MM.1S (cell line): ENCODE measurements around the gene CYP4A22.

ENCODE experiments used
- DNase-seq: peaks from one replicate; pipeline ENCODE4 v3.0.0-alpha.2; 2015
- H2AFZ ChIP-seq: fragments of 300-600 bp; sonication (generic); 2 replicates; pipeline ENCODE4 v1.6.0; 2016; ENCODE audit warnings: antibody characterized with exemption, low read length
- H3F3A ChIP-seq: fragments of 300-600 bp; sonication (generic); 2 replicates; pipeline ENCODE4 v1.6.1; 2016; ENCODE audit warnings: mild to moderate bottlenecking, antibody characterized with exemption, low read length, moderate library complexity, mixed read lengths; ENCODE audit not compliant: insufficient read depth
- H3K27ac ChIP-seq: fragments of 300-600 bp; sonication (generic); 2 replicates; pipeline ENCODE4 v1.5.1; 2016; ENCODE audit warnings: mild to moderate bottlenecking, low read length
- H3K27me3 ChIP-seq: fragments of 300-600 bp; sonication (generic); replicated peaks from 2 replicates; pipeline ENCODE4 v1.6.0; 2016; ENCODE audit warnings: low read length; ENCODE audit not compliant: insufficient read depth
- H3K36me3 ChIP-seq: fragments of 300-600 bp; sonication (generic); replicated peaks from 2 replicates; pipeline ENCODE4 v1.6.1; 2016; ENCODE audit warnings: mild to moderate bottlenecking, low read length, mixed read lengths; ENCODE audit not compliant: insufficient read depth
- H3K4me1 ChIP-seq: fragments of 300-600 bp; sonication (generic); 2 replicates; pipeline ENCODE4 v1.6.1; 2016; ENCODE audit warnings: low read length, mixed read lengths
- H3K4me2 ChIP-seq: fragments of 300-600 bp; sonication (generic); 2 replicates; pipeline ENCODE4 v1.6.0; 2016; ENCODE audit warnings: low read depth, low read length
- H3K4me3 ChIP-seq: fragments of 300-600 bp; sonication (generic); 2 replicates; pipeline ENCODE4 v1.5.1; 2016; ENCODE audit warnings: low read length, mixed read lengths
- H3K79me2 ChIP-seq: fragments of 300-600 bp; sonication (generic); 2 replicates; pipeline ENCODE4 v1.6.1; 2016; ENCODE audit warnings: mixed run types, low read length, mixed read lengths
- H3K9ac ChIP-seq: fragments of 300-600 bp; sonication (generic); 2 replicates; pipeline ENCODE4 v1.6.1; 2016; ENCODE audit warnings: low read length, mixed read lengths
- H3K9me2 ChIP-seq: fragments of 300-600 bp; sonication (generic); replicated peaks from 2 replicates; pipeline ENCODE4 v1.6.1; 2016; ENCODE audit warnings: mild to moderate bottlenecking, low read length, mixed read lengths; ENCODE audit not compliant: insufficient read depth
- H3K9me3 ChIP-seq: fragments of 300-600 bp; sonication (generic); replicated peaks from 2 replicates; pipeline ENCODE4 v1.6.1; 2016; ENCODE audit warnings: mild to moderate bottlenecking, low read length, mixed read lengths; ENCODE audit not compliant: insufficient read depth
- H4K20me1 ChIP-seq: fragments of 300-600 bp; sonication (generic); 2 replicates; pipeline ENCODE4 v1.6.1; 2016; ENCODE audit warnings: mild to moderate bottlenecking, low read length, moderate library complexity, mixed read lengths; ENCODE audit not compliant: insufficient read depth
- EZH2 ChIP-seq: fragments of 300-600 bp; sonication (generic); optimal IDR thresholded peaks from 2 replicates; pipeline ENCODE3; 2017; ENCODE audit warnings: low read depth, mild to moderate bottlenecking, antibody characterized with exemption, low read length, mixed read lengths
- EZH2phosphoT487 ChIP-seq: fragments of 300-600 bp; sonication (generic); IDR thresholded peaks from 2 replicates; pipeline ENCODE4 v1.6.1; 2018; ENCODE audit warnings: antibody characterized with exemption, low read length
- TF ChIP-seq, protein P1 (sequence below): fragments of 300-600 bp; sonication (generic); IDR thresholded peaks from 2 replicates; pipeline ENCODE4 v1.5.1; 2016; ENCODE audit warnings: antibody characterized with exemption, low read length, mixed read lengths

The CYP4A22 gene

DNA sequence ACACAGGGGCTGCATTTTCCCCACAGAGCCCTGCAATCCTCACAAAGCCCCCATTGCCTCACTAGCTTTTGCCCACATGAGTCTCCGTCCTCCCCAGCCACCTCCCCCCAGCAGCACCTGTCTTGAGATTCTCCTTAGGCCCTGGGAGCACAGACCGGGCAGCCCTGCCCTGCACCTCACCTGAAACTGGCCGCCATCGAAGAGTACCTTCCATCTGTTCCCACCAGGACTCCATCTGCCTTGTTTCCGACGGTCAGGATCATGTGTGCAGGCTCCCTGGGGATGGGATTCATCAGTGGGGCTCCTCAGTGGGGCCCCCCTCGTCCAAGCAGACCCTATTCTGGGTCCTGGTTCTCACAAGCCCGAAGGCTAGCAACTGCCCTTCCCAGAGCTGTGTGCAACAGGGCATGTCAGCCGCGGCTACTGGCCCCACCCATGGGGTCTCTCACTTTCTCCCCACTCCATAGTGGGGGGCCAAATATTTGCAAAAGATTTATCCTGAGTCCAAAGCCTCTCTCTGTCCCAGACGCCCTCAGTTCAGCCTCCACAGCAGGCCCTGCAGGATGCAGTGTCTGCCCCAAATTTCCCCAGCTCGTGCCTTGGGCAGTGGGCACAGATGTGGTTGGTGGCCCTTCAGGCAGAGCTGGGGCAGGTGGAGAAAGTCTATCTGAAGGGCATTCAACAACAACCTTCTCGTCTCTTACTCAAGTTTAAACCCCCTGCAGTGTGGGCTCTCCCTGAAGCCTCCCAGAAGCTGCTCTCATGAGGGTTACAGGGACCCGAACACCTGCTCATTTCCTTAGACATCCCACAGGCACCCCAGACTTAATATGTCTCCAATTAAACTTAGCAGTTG is 47.8 kb downstream of the CYP4A22 start:
- no peaks in the 10 kb centered on the region for H3F3A ChIP-seq
- no peaks in the 10 kb centered on the region for H4K20me1 ChIP-seq
- H3K4me1 ChIP-seq = no peaks in the 10 kb centered on the region
- H3K36me3 ChIP-seq = no peaks in the 10 kb centered on the region
- no peak overlapping the region for H3K4me2 ChIP-seq
- no peak overlapping the region for H3K27ac ChIP-seq
- H2AFZ ChIP-seq = no peak overlapping the region
- no peak overlapping the region for H3K9ac ChIP-seq
- H3K9me3 ChIP-seq = no peaks in the 10 kb centered on the region
- no peaks in the 10 kb centered on the region for H3K79me2 ChIP-seq
- H3K27me3 ChIP-seq = peaks cover 28% of the 10 kb centered on the region; the same call in 1 of the 2 replicates
- TF ChIP-seq EZH2 (no peak), EZH2phosphoT487 (no peak)
- TF ChIP-seq, protein P1, sequence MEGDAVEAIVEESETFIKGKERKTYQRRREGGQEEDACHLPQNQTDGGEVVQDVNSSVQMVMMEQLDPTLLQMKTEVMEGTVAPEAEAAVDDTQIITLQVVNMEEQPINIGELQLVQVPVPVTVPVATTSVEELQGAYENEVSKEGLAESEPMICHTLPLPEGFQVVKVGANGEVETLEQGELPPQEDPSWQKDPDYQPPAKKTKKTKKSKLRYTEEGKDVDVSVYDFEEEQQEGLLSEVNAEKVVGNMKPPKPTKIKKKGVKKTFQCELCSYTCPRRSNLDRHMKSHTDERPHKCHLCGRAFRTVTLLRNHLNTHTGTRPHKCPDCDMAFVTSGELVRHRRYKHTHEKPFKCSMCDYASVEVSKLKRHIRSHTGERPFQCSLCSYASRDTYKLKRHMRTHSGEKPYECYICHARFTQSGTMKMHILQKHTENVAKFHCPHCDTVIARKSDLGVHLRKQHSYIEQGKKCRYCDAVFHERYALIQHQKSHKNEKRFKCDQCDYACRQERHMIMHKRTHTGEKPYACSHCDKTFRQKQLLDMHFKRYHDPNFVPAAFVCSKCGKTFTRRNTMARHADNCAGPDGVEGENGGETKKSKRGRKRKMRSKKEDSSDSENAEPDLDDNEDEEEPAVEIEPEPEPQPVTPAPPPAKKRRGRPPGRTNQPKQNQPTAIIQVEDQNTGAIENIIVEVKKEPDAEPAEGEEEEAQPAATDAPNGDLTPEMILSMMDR = no peak
- no peaks in the 10 kb centered on the region for H3K9me2 ChIP-seq
- DNase-seq = no peak
- H3K4me3 ChIP-seq = no peak overlapping the region

DNA sequence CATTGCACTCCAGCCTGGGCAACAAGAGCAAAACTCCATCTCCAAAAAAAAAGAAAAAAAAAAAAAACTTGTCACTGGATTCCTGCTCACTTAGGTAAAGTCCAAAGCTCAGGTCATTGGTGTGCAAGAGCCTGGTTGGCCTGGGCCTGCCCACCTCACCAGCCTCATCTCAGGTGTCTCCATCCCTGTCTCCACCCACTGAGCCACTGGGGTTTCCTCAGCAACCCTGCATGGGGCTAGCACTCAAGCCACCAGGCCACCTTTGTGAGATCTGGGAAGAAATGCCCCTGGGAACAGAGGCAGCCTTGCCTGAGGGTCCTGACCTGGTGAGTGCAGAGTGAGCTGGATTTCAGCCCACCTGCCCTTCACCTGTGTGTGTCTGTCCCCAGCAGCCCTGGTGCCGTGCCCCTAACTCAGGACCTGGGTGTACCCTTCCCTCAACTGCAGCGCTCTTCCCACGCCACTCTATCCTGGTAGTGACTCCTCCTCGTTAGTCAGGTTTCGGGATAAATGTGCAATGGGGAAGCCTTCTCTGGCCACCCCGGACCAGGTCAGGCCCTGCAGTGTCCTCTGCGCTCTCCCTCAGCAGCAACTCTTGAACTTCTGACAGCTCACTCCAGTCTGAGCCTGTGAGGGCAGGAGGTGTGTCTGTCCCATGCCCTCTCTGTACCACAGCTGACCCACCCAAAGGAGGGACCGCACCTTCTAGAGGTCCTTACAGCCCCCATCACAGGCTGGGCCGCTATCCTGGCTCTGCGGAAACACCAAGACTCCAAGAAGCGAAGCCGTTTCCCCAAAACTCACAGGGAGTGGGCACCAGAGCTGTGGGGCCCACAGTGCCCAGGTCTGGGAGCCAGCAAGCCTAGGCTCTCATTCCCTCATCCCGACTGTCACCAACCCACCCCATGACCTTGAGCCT is 49.3 kb downstream of the CYP4A22 start:
- TF ChIP-seq EZH2 (no peak), EZH2phosphoT487 (no peak)
- TF ChIP-seq, protein P1 = no peak
- Histone ChIP-seq H3K4me3 (no peak overlapping the region), H3K27me3 (peaks cover 15% of the 10 kb centered on the region; the same call in 1 of the 2 replicates), H3K9me2 (no peaks in the 10 kb centered on the region), H2AFZ (no peak overlapping the region), H3K9ac (no peak overlapping the region), H4K20me1 (no peaks in the 10 kb centered on the region), H3K36me3 (no peaks in the 10 kb centered on the region), H3K4me2 (no peak overlapping the region), H3F3A (no peaks in the 10 kb centered on the region), H3K27ac (no peak overlapping the region), H3K4me1 (no peaks in the 10 kb centered on the region), H3K9me3 (no peaks in the 10 kb centered on the region), H3K79me2 (no peaks in the 10 kb centered on the region)
- DNase-seq = no peak

DNA sequence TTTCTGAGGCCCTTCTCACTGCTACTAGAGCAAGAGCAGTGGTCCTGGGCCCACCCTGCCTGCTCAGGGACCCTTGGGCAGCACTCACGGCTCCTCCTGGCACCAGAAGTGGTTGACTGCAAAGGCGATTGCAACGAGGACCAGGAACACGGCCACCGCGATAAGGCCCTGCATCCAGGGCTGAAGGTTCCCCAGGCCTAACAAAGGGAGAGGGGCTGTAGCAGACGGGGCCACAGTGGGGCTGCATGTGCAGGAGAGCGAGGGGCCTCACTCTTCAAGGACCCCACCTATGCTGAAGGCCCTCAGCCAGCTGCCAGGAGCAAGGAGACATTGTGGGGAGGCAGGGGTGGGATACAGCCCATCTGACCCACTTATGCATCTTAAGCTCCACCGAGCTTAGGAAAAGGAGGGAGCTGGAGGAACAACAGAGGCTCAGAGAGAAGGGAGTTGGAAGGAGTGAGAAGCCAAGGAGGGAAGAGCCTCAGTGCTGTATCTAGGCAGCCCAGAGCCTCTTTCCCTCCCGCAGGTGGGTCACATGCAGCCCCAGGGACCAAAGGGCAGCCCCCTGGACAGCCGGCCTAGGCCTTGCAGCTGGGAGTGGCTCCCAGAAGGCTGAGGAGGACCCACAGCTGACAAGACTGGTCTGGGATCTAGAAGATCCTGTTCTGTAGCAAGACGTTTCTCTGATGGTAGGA is 50.1 kb downstream of the CYP4A22 start:
- H3F3A ChIP-seq = no peaks in the 10 kb centered on the region
- no peak overlapping the region for H2AFZ ChIP-seq
- H3K9ac ChIP-seq = no peak overlapping the region
- peaks cover 13% of the 10 kb centered on the region; the same call in 1 of the 2 replicates for H3K27me3 ChIP-seq
- no peak overlapping the region for H3K4me3 ChIP-seq
- TF ChIP-seq, protein P1 = no peak
- TF ChIP-seq EZH2phosphoT487 (no peak), EZH2 (no peak)
- DNase-seq = no peak
- no peaks in the 10 kb centered on the region for H3K9me3 ChIP-seq
- no peaks in the 10 kb centered on the region for H3K36me3 ChIP-seq
- H3K27ac ChIP-seq = no peak overlapping the region
- no peak overlapping the region for H3K4me2 ChIP-seq
- no peaks in the 10 kb centered on the region for H3K4me1 ChIP-seq
- H3K9me2 ChIP-seq = no peaks in the 10 kb centered on the region
- no peaks in the 10 kb centered on the region for H4K20me1 ChIP-seq
- H3K79me2 ChIP-seq = no peaks in the 10 kb centered on the region
